Fibroblast of skin of scalp (primary cell): ENCODE results near the gene CSMD2.
"Not testable (repeated sequence)": the region's sequence is repeated elsewhere in the genome, so short reads cannot be mapped to it uniquely, and the experiment has no call there.

Experiments
- DNase-seq: peaks from one replicate; pipeline ENCODE4 v3.0.0-alpha.2; 2013

CSMD2 gene

GRCh38 chr1:33524586-33524985 is 640.4 kb downstream of the CSMD2 start:
- DNase-seq = no peak

- no peak for DNase-seq
These were observed 645.7 kb downstream of the CSMD2 start for GRCh38 chr1:33519240-33519884.

- no peak for DNase-seq
These were observed 647.3 kb downstream of the CSMD2 start for GRCh38 chr1:33517596-33518250.

GRCh38 chr1:33516891-33517567 is 648.0 kb downstream of the CSMD2 start:
- DNase-seq = no peak

GRCh38 chr1:33516428-33516827 is 648.6 kb downstream of the CSMD2 start:
- DNase-seq = no peak

GRCh38 chr1:33515607-33516006 is 649.4 kb downstream of the CSMD2 start:
- DNase-seq = no peak

- no peak for DNase-seq
These were observed 649.9 kb downstream of the CSMD2 start for GRCh38 chr1:33515112-33515511.

- no peak for DNase-seq
These were observed 652.6 kb downstream of the CSMD2 start for GRCh38 chr1:33512226-33513011.

- DNase-seq = not testable (repeated sequence)
These were observed 655.8 kb downstream of the CSMD2 start for GRCh38 chr1:33509276-33509675.

GRCh38 chr1:33508151-33508550 is 656.9 kb downstream of the CSMD2 start:
- DNase-seq = no peak

GRCh38 chr1:33507661-33508060 is 657.4 kb downstream of the CSMD2 start:
- no peak for DNase-seq

GRCh38 chr1:33503506-33503905 is 661.5 kb downstream of the CSMD2 start:
- no peak for DNase-seq

GRCh38 chr1:33502726-33503125 is 662.3 kb downstream of the CSMD2 start:
- DNase-seq = peak; percentile 49

- no peak for DNase-seq
These were observed 663.3 kb downstream of the CSMD2 start for GRCh38 chr1:33501774-33502173.

GRCh38 chr1:33501309-33501708 is 663.7 kb downstream of the CSMD2 start:
- no peak for DNase-seq

- DNase-seq = no peak
These were observed 664.5 kb downstream of the CSMD2 start for GRCh38 chr1:33500547-33500946.

GRCh38 chr1:33497410-33497809 is 667.6 kb downstream of the CSMD2 start:
- no peak for DNase-seq

GRCh38 chr1:33494929-33495328 is 670.1 kb downstream of the CSMD2 start:
- DNase-seq = no peak

- no peak for DNase-seq
These were observed 676.4 kb downstream of the CSMD2 start for GRCh38 chr1:33488624-33489023.

- DNase-seq = no peak
These were observed 682.6 kb downstream of the CSMD2 start for GRCh38 chr1:33482412-33482811.

- no peak for DNase-seq
These were observed 687.6 kb downstream of the CSMD2 start for GRCh38 chr1:33477451-33477850.

GRCh38 chr1:33473900-33474299 is 691.1 kb downstream of the CSMD2 start:
- DNase-seq = no peak
